SU-DHL-6 (cell line): ENCODE results near the gene KIF2C.

Experiments
- H2AFZ ChIP-seq: fragments of 200-600 bp; sonication (generic); 2 replicates; pipeline ENCODE4 v1.6.1; 2014; ENCODE audit warnings: low read depth, mild to moderate bottlenecking, moderate library complexity, mixed read lengths, antibody characterized with exemption, low read length; ENCODE audit not compliant: severe bottlenecking
- H3F3A ChIP-seq: fragments of 200-600 bp; shearing (Covaris generic); 2 replicates; pipeline ENCODE4 v1.6.0; 2016; ENCODE audit warnings: antibody characterized with exemption, mild to moderate bottlenecking; ENCODE audit not compliant: insufficient read depth
- H3K27ac ChIP-seq: fragments of 200-600 bp; sonication (generic); 2 replicates; pipeline ENCODE4 v1.5.1; 2016; ENCODE audit warnings: low read depth, mild to moderate bottlenecking, low read length, moderate library complexity, mixed read lengths
- H3K27me3 ChIP-seq: fragments of 200-600 bp; sonication (generic), shearing (Covaris generic); 2 replicates; pipeline ENCODE4 v1.6.0; 2014; ENCODE audit warnings: mild to moderate bottlenecking, low read length
- H3K36me3 ChIP-seq: fragments of 200-600 bp; sonication (generic); 2 replicates; pipeline ENCODE4 v1.6.1; 2014; ENCODE audit warnings: mild to moderate bottlenecking, low read length, mixed read lengths
- H3K4me2 ChIP-seq: fragments of 300-600, 200-600 bp; shearing (Covaris generic), sonication (generic); 2 replicates; pipeline ENCODE4 v1.6.0; 2014; ENCODE audit warnings: low read length, low read depth, mild to moderate bottlenecking; ENCODE audit not compliant: poor library complexity, severe bottlenecking
- H3K4me3 ChIP-seq: fragments of 200-600 bp; sonication (generic); 2 replicates; pipeline ENCODE4 v1.5.1; 2014; ENCODE audit warnings: antibody characterized with exemption, low read length, mild to moderate bottlenecking, mixed read lengths; ENCODE audit not compliant: insufficient read depth, poor library complexity, severe bottlenecking
- H3K79me2 ChIP-seq: fragments of 200-600 bp; sonication (generic); 2 replicates; pipeline ENCODE4 v1.6.1; 2014; ENCODE audit warnings: mild to moderate bottlenecking, low read length, moderate library complexity; ENCODE audit not compliant: insufficient read depth
- H3K9ac ChIP-seq: fragments of 200-600 bp; sonication (generic); 2 replicates; pipeline ENCODE4 v1.7.0; 2014; ENCODE audit warnings: mild to moderate bottlenecking, low read length
- H3K9me2 ChIP-seq: fragments of 200-600 bp; sonication (generic); replicated peaks from 2 replicates; pipeline ENCODE4 v1.6.1; 2014; ENCODE audit warnings: low read length; ENCODE audit not compliant: insufficient read depth
- H3K9me3 ChIP-seq: fragments of 200-600 bp; sonication (generic); 2 replicates; pipeline ENCODE4 v1.6.1; 2014; ENCODE audit warnings: low read length, mixed read lengths; ENCODE audit not compliant: insufficient read depth
- H4K20me1 ChIP-seq: fragments of 200-600 bp; sonication (generic); 2 replicates; pipeline ENCODE4 v1.6.1; 2014; ENCODE audit warnings: low read depth, mild to moderate bottlenecking, antibody characterized with exemption, low read length, moderate library complexity, mixed read lengths
- EZH2phosphoT487 ChIP-seq: fragments of 200-600 bp; sonication (generic), shearing (Covaris generic); conservative IDR thresholded peaks from 2 replicates; pipeline ENCODE4 v1.6.1; 2018; ENCODE audit warnings: mild to moderate bottlenecking, antibody characterized with exemption, low read length, moderate library complexity, mixed read lengths
- TF ChIP-seq, protein P1 (sequence below): fragments of 200-600 bp; sonication (generic); IDR thresholded peaks from one replicate; pipeline ENCODE4 v1.5.1; 2017; ENCODE audit warnings: antibody characterized with exemption, mild to moderate bottlenecking, low read length, moderate library complexity; ENCODE audit not compliant: insufficient read depth, poor library complexity, severe bottlenecking

Gene KIF2C

DNA sequence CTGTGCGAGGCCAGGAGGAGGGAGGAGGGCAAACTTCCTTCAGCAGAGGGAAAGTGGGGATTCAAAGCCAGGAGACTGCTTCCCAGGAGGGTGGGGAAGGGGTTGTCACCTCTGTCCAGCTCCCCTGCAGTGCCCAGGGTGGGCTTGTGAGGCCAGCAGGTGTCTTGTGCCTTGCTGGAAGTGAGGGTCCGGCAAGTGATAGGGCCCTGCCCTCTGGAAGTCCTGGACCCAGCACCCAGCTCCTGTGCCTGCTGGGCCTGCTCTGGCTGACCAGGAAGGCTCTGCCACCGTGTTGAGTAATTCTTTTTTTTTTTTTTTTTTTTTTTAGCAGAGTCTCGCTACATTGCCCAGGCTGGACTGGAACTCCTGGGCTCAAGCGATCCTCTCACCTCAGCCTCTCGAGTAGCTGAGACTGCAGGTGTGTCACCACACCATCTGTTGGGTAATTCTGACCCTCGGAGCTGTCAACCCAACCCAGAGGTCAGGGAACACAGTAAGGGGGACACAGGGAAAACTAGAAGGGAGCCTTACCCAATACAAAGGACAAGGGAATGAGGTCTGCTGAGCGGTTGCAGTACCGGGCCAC, 47.3 kb downstream of the KIF2C start:
- Histone ChIP-seq H3K4me2 (peak overlapping the region; percentile 64), H3K9me2 (no peaks in the 10 kb centered on the region), H3K79me2 (no peaks in the 10 kb centered on the region), H3K27ac (no peak overlapping the region), H3K9me3 (no peaks in the 10 kb centered on the region), H3K4me3 (no peak overlapping the region), H3K36me3 (no peaks in the 10 kb centered on the region), H3F3A (peaks cover 47% of the 10 kb centered on the region), H3K27me3 (no peaks in the 10 kb centered on the region), H3K9ac (peak overlapping the region; percentile 50), H4K20me1 (no peaks in the 10 kb centered on the region), H2AFZ (peak overlapping the region; percentile 87)
- no peak for TF ChIP-seq EZH2phosphoT487
- TF ChIP-seq, protein P1, sequence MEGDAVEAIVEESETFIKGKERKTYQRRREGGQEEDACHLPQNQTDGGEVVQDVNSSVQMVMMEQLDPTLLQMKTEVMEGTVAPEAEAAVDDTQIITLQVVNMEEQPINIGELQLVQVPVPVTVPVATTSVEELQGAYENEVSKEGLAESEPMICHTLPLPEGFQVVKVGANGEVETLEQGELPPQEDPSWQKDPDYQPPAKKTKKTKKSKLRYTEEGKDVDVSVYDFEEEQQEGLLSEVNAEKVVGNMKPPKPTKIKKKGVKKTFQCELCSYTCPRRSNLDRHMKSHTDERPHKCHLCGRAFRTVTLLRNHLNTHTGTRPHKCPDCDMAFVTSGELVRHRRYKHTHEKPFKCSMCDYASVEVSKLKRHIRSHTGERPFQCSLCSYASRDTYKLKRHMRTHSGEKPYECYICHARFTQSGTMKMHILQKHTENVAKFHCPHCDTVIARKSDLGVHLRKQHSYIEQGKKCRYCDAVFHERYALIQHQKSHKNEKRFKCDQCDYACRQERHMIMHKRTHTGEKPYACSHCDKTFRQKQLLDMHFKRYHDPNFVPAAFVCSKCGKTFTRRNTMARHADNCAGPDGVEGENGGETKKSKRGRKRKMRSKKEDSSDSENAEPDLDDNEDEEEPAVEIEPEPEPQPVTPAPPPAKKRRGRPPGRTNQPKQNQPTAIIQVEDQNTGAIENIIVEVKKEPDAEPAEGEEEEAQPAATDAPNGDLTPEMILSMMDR = no peak

DNA sequence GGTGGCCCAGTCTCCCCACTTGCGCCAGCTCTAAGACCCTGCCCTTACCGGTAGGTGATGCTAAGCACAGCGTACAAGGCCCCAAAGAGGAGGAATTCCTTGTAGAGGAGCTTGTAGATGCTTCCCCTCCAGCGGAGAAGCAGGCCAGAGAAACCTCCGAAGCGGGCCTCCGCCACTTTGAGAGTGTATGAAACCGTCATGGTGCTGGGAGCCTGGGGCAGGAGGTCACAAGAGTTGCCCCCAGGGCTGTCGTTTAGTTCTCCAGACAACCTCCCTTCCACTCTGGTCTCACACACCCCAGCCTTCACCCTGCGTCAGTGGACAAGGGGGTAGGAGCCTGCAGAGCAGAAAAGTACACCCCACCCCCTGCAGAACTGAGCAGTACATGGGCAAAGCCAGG, 47.9 kb downstream of the KIF2C start:
- TF ChIP-seq, protein P1 = no peak
- no peak for TF ChIP-seq EZH2phosphoT487
- Histone ChIP-seq H3K4me2 (no peak overlapping the region), H3F3A (peaks cover 44% of the 10 kb centered on the region), H2AFZ (no peak overlapping the region), H3K79me2 (no peaks in the 10 kb centered on the region), H3K9me2 (no peaks in the 10 kb centered on the region), H3K27me3 (no peaks in the 10 kb centered on the region), H3K4me3 (no peak overlapping the region), H3K36me3 (no peaks in the 10 kb centered on the region), H4K20me1 (no peaks in the 10 kb centered on the region), H3K27ac (no peak overlapping the region), H3K9ac (no peak overlapping the region), H3K9me3 (no peaks in the 10 kb centered on the region)

DNA sequence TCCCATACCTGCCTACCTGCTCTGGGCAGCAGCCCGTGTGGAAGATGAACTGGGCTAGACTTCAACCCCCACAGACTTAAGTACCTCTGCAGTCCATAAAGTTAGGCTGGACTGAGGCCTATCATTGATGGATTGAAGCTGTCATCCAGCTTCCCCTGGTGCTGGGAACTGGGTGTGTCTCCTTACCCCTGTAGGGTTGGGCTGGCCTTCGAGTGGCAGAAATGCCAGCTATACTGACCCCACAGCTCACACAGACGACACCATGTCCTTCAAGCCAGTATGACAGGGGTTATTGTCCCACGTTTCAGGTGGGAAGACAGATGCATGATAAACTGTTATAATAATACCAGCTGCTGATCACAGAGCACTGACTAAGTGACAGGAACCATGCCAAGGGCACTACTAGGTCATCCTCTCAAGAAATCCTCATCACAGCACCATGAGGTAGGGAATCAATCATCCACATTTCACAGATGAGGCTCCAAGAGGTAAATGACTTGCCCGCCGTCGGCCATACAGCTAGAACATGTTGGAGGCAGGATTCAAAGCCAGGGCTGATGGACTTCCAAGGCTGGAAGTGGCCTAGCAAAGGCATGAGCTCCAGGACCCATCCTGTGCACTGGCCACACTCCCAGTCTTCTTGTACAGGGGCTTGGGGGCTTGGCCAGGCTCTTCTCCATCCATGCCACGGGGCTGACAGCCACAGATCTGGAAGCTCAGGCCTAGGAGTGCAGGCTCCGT, 48.7 kb downstream of the KIF2C start, which contains the start of gene BEST4:
TSS of gene BEST4 (minus strand) at position 51 of the 741 bp plus-strand sequence. CDS start 465 bp downstream, outside the sequence.
- H3K9ac ChIP-seq = no peak within 1 kb of the TSS

More for the DNA sequence above, 48.7 kb downstream of the KIF2C start, which contains the start of gene BEST4:
- Histone ChIP-seq H3K9me2 (no peaks in the 10 kb centered on the region), H3K4me2 (no peak within 1 kb of the TSS), H3K4me3 (no peak within 1 kb of the TSS), H3K36me3 (no peaks in the 10 kb centered on the region), H3K27me3 (no peaks in the 10 kb centered on the region), H2AFZ (no peak within 1 kb of the TSS), H4K20me1 (no peaks in the 10 kb centered on the region), H3K79me2 (no peaks in the 10 kb centered on the region), H3F3A (peaks cover 38% of the 10 kb centered on the region), H3K27ac (no peak within 1 kb of the TSS), H3K9me3 (no peaks in the 10 kb centered on the region)
- TF ChIP-seq, protein P1 = no peak
- no peak for TF ChIP-seq EZH2phosphoT487
